ENCODE data around the gene DCUN1D2. TPM values are rescaled to one million over a fixed set of nuclear protein-coding genes. Genes with fewer than 3 reads are reported as not detected.
"Not testable (repeated sequence)": the region's sequence is repeated elsewhere in the genome, so short reads cannot be mapped to it uniquely, and the experiment has no call there.

DCUN1D2 gene
- polyA plus RNA-seq, 1 experiment, result 11.0 TPM

DNA sequence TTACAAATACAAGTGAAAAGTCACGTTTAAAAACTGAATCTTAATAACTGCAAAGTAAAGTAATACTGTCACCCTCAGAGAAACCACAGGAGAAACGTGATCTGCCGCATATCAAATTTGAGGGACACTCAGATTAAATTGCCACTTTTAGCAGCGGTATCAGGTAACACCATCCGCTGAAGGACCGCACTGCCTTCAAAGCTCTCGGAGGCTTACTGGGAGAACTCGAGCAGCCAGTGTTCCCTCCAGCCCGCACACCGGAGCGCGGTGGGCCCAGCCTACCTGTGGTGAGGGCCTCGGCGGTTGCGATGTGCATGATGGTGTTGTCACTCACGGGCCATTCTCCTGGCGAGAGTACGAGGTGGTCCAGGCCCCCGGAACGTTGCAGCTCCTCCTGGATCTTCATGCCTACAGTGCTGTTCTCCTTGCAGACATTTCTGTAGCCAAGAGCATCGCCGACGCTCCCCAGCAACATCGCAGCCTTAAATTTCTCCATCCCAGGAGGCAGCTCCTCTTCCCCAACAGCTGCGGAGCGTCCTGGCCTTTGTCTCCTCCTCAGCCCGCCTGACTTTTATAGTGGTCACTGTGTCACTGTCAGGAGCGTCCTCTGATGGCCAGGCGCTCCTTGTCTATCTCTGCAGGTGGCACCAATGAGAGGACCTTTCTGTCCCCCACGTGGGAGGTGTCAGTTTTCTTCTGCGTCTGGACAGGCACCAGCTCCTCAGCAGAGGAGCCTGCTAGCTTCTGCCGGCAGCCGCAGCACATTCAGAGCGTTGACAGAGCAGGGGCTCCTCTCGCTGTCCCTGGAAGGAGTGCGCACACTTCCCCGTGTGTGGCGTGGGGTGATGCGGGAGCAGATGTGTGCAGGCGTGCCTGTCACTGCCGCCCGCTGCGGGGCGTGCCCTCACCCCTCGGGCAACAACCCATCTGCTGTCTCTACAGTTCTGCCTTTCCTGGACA lies 37.3 kb downstream of the DCUN1D2 start, which contains the start of gene ADPRHL1:
TSS of gene ADPRHL1 (minus strand) at position 547 of the 960 bp plus-strand sequence. CDS start at position 496, 51 bp downstream.
- Histone ChIP-seq H3K27me3 (ENCODE audit: control insufficient read depth, insufficient read depth, low read length) (no peaks in the 10 kb centered on the region), H3K27ac (ENCODE audit: low read depth, low read length) (no peak within 1 kb of the TSS), H3K9me3 (ENCODE audit: control insufficient read depth, insufficient read depth, low read length) (no peaks in the 10 kb centered on the region), H3K4me3 (ENCODE audit: low read depth, low read length) (no peak within 1 kb of the TSS)
- POLR2A ChIA-PET, result no interaction called here
- TF ChIP-seq, protein P1, sequence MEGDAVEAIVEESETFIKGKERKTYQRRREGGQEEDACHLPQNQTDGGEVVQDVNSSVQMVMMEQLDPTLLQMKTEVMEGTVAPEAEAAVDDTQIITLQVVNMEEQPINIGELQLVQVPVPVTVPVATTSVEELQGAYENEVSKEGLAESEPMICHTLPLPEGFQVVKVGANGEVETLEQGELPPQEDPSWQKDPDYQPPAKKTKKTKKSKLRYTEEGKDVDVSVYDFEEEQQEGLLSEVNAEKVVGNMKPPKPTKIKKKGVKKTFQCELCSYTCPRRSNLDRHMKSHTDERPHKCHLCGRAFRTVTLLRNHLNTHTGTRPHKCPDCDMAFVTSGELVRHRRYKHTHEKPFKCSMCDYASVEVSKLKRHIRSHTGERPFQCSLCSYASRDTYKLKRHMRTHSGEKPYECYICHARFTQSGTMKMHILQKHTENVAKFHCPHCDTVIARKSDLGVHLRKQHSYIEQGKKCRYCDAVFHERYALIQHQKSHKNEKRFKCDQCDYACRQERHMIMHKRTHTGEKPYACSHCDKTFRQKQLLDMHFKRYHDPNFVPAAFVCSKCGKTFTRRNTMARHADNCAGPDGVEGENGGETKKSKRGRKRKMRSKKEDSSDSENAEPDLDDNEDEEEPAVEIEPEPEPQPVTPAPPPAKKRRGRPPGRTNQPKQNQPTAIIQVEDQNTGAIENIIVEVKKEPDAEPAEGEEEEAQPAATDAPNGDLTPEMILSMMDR (IDR thresholded peaks at IDR 0.05; ENCODE audit: low read depth, low read length), result no peak
- DNase-seq (ENCODE audit: low read depth, low spot score), result no peak
- CTCF ChIA-PET, result interaction anchor here (1.0 to 1.5 kb wide), 3 partner anchors 13 to 109 kb away, joined by 3 to 4 read pairs (median 3); no protein-coding TSS in a partner anchor

GRCh38 chr13:113452466-113452865 lies 38.0 kb downstream of the DCUN1D2 start:
- no peak for DNase-seq (ENCODE audit: low read depth, low spot score)
- POLR2A ChIA-PET, result no interaction called here
- Histone ChIP-seq H3K27ac (ENCODE audit: low read depth, low read length) (no peak overlapping the region), H3K4me3 (ENCODE audit: low read depth, low read length) (no peak overlapping the region), H3K27me3 (ENCODE audit: control insufficient read depth, insufficient read depth, low read length) (no peaks in the 10 kb centered on the region), H3K9me3 (ENCODE audit: control insufficient read depth, insufficient read depth, low read length) (no peaks in the 10 kb centered on the region)
- TF ChIP-seq, protein P1 (IDR thresholded peaks at IDR 0.05; ENCODE audit: low read depth, low read length), result no peak
- CTCF ChIA-PET, result interaction anchor here (1.4 to 1.5 kb wide), 2 partner anchors 13 to 60 kb away, joined by 3 to 4 read pairs; no protein-coding TSS in a partner anchor

- DNase-seq (ENCODE audit: low read depth, low spot score), result no peak
Observed at GRCh38 chr13:113451951-113452421, 38.5 kb downstream of the DCUN1D2 start.

GRCh38 chr13:113450861-113451620 lies 39.5 kb downstream of the DCUN1D2 start:
- not testable (repeated sequence) for H3K27me3 ChIP-seq (ENCODE audit: control insufficient read depth, insufficient read depth, low read length); H3K4me3 ChIP-seq (ENCODE audit: low read depth, low read length); DNase-seq (ENCODE audit: low read depth, low spot score); H3K27ac ChIP-seq (ENCODE audit: low read depth, low read length); H3K9me3 ChIP-seq (ENCODE audit: control insufficient read depth, insufficient read depth, low read length)
- ChIA-PET CTCF (interaction anchor here (0.7 to 1.1 kb wide), 3 partner anchors 12 to 181 kb away, joined by 3 to 4 read pairs (median 3); no protein-coding TSS in a partner anchor), POLR2A (interaction anchor here (0.6 to 0.7 kb wide), 2 partner anchors 123 to 235 kb away, joined by 3 to 5 read pairs; no protein-coding TSS in a partner anchor)
- TF ChIP-seq, protein P1 (IDR thresholded peaks at IDR 0.05; ENCODE audit: low read depth, low read length), result peak; percentile 37

More at GRCh38 chr13:113451951-113452421, 38.5 kb downstream of the DCUN1D2 start:
- ChIA-PET POLR2A (no interaction called here), CTCF (interaction anchor here (0.5 to 1.5 kb wide), 4 partner anchors 11 to 182 kb away, joined by 3 to 5 read pairs (median 4); no protein-coding TSS in a partner anchor)
- no peak overlapping the region for H3K4me3 ChIP-seq (ENCODE audit: low read depth, low read length)
- H3K27ac ChIP-seq (ENCODE audit: low read depth, low read length), result no peak overlapping the region
- no peaks in the 10 kb centered on the region for H3K9me3 ChIP-seq (ENCODE audit: control insufficient read depth, insufficient read depth, low read length)
- TF ChIP-seq, protein P1 (IDR thresholded peaks at IDR 0.05; ENCODE audit: low read depth, low read length), result no peak
- H3K27me3 ChIP-seq (ENCODE audit: control insufficient read depth, insufficient read depth, low read length), result no peaks in the 10 kb centered on the region

GRCh38 chr13:113450348-113450744 lies 40.2 kb downstream of the DCUN1D2 start:
- ChIA-PET CTCF (interaction anchor here (1.1 kb wide), 1 partner anchor 176 kb away, joined by 3 read pairs; no protein-coding TSS in a partner anchor), POLR2A (interaction anchor here (0.7 kb wide), 1 partner anchor 234 kb away, joined by 5 read pairs; no protein-coding TSS in a partner anchor)
- DNase-seq (ENCODE audit: low read depth, low spot score), result not testable (repeated sequence)

More at GRCh38 chr13:113450348-113450744, 40.2 kb downstream of the DCUN1D2 start:
- H3K27ac ChIP-seq (ENCODE audit: low read depth, low read length); H3K27me3 ChIP-seq (ENCODE audit: control insufficient read depth, insufficient read depth, low read length); H3K4me3 ChIP-seq (ENCODE audit: low read depth, low read length); H3K9me3 ChIP-seq (ENCODE audit: control insufficient read depth, insufficient read depth, low read length): not testable (repeated sequence)
